Neuron (in vitro differentiated cells): ENCODE data around the gene ELL2.
"Not testable (repeated sequence)": the region's sequence is repeated elsewhere in the genome, so short reads cannot be mapped to it uniquely, and the experiment has no call there.

Experiments used
- H2AFZ ChIP-seq: one replicate; pipeline ENCODE4 v1.6.1; 2013; ENCODE audit warnings: low read depth, mild to moderate bottlenecking, inconsistent platforms, low read length, moderate library complexity
- H3K27me3 ChIP-seq: one replicate; pipeline ENCODE4 v1.6.1; 2013; ENCODE audit warnings: low read length; ENCODE audit not compliant: insufficient read depth
- H3K36me3 ChIP-seq: one replicate; pipeline ENCODE4 v1.6.1; 2013; ENCODE audit warnings: low read length; ENCODE audit not compliant: insufficient read depth
- H3K4me1 ChIP-seq: one replicate; pipeline ENCODE4 v1.6.1; 2013; ENCODE audit warnings: low read length; ENCODE audit not compliant: insufficient read depth
- H3K4me3 ChIP-seq: 2 replicates; pipeline ENCODE4 v1.5.1; 2013; ENCODE audit warnings: mild to moderate bottlenecking, low read length, moderate library complexity
- H3K9me3 ChIP-seq: one replicate; pipeline ENCODE4 v1.6.1; 2013; ENCODE audit warnings: low read length

ELL2 gene

GRCh38 chr5:95927927-95928723, 33.5 kb downstream of the ELL2 start:
- Histone ChIP-seq H3K27me3 (no peaks in the 10 kb centered on the region), H3K4me1 (peaks cover 18% of the 10 kb centered on the region), H3K36me3 (no peaks in the 10 kb centered on the region), H3K9me3 (no peaks in the 10 kb centered on the region), H3K4me3 (no peak overlapping the region), H2AFZ (no peak overlapping the region)

- not testable (repeated sequence) for H3K4me3 ChIP-seq, H2AFZ ChIP-seq, H3K27me3 ChIP-seq, H3K36me3 ChIP-seq, H3K9me3 ChIP-seq
- H3K4me1 ChIP-seq = peaks cover 18% of the 10 kb centered on the region
Observed at GRCh38 chr5:95927300-95927699, 34.4 kb downstream of the ELL2 start.

GRCh38 chr5:95925939-95926338, 35.7 kb downstream of the ELL2 start:
- H3K36me3 ChIP-seq = no peaks in the 10 kb centered on the region
- no peak overlapping the region for H3K4me3 ChIP-seq
- H3K27me3 ChIP-seq = no peaks in the 10 kb centered on the region
- H2AFZ ChIP-seq = no peak overlapping the region
- peaks cover 18% of the 10 kb centered on the region for H3K4me1 ChIP-seq
- no peaks in the 10 kb centered on the region for H3K9me3 ChIP-seq

GRCh38 chr5:95925378-95925744, 36.3 kb downstream of the ELL2 start:
- Histone ChIP-seq H3K9me3 (no peaks in the 10 kb centered on the region), H3K4me3 (no peak overlapping the region), H3K36me3 (no peaks in the 10 kb centered on the region), H2AFZ (no peak overlapping the region), H3K27me3 (no peaks in the 10 kb centered on the region), H3K4me1 (peaks cover 18% of the 10 kb centered on the region)

- no peaks in the 10 kb centered on the region for H3K9me3 ChIP-seq
- no peak overlapping the region for H2AFZ ChIP-seq
- H3K27me3 ChIP-seq = no peaks in the 10 kb centered on the region
- no peaks in the 10 kb centered on the region for H3K36me3 ChIP-seq
- peaks cover 18% of the 10 kb centered on the region for H3K4me1 ChIP-seq
- H3K4me3 ChIP-seq = no peak overlapping the region
Observed at GRCh38 chr5:95924720-95925377, 36.8 kb downstream of the ELL2 start.

GRCh38 chr5:95923918-95924544, 37.6 kb downstream of the ELL2 start:
- Histone ChIP-seq H3K4me1 (peaks cover 18% of the 10 kb centered on the region), H3K4me3 (no peak overlapping the region), H3K36me3 (no peaks in the 10 kb centered on the region), H2AFZ (no peak overlapping the region), H3K9me3 (no peaks in the 10 kb centered on the region), H3K27me3 (no peaks in the 10 kb centered on the region)

- no peaks in the 10 kb centered on the region for H3K36me3 ChIP-seq
Observed at GRCh38 chr5:95922798-95923197, 38.9 kb downstream of the ELL2 start.

GRCh38 chr5:95921501-95921900, 40.1 kb downstream of the ELL2 start:
- Histone ChIP-seq H3K4me3 (no peak overlapping the region), H3K4me1 (peaks cover 29% of the 10 kb centered on the region), H3K27me3 (no peaks in the 10 kb centered on the region), H3K36me3 (no peaks in the 10 kb centered on the region), H2AFZ (no peak overlapping the region), H3K9me3 (no peaks in the 10 kb centered on the region)

More at GRCh38 chr5:95922798-95923197, 38.9 kb downstream of the ELL2 start:
- Histone ChIP-seq H2AFZ (no peak overlapping the region), H3K9me3 (no peaks in the 10 kb centered on the region), H3K4me1 (peaks cover 18% of the 10 kb centered on the region), H3K4me3 (no peak overlapping the region), H3K27me3 (no peaks in the 10 kb centered on the region)

GRCh38 chr5:95920822-95921221, 40.8 kb downstream of the ELL2 start:
- H3K4me1 ChIP-seq = peaks cover 33% of the 10 kb centered on the region
- no peaks in the 10 kb centered on the region for H3K9me3 ChIP-seq
- H3K36me3 ChIP-seq = no peaks in the 10 kb centered on the region
- H2AFZ ChIP-seq = no peak overlapping the region
- H3K4me3 ChIP-seq = no peak overlapping the region
- H3K27me3 ChIP-seq = no peaks in the 10 kb centered on the region

- peaks cover 23% of the 10 kb centered on the region for H3K4me1 ChIP-seq
- no peak overlapping the region for H2AFZ ChIP-seq
- no peaks in the 10 kb centered on the region for H3K9me3 ChIP-seq
- no peaks in the 10 kb centered on the region for H3K36me3 ChIP-seq
- no peaks in the 10 kb centered on the region for H3K27me3 ChIP-seq
- H3K4me3 ChIP-seq = no peak overlapping the region
Observed at GRCh38 chr5:95919658-95920057, 42.0 kb downstream of the ELL2 start.

- no peak overlapping the region for H3K4me3 ChIP-seq
- H3K9me3 ChIP-seq = no peaks in the 10 kb centered on the region
- H3K36me3 ChIP-seq = no peaks in the 10 kb centered on the region
- peaks cover 15% of the 10 kb centered on the region for H3K4me1 ChIP-seq
- no peaks in the 10 kb centered on the region for H3K27me3 ChIP-seq
- H2AFZ ChIP-seq = no peak overlapping the region
Observed at GRCh38 chr5:95918421-95919006, 43.1 kb downstream of the ELL2 start.

- H3K36me3 ChIP-seq = peaks cover 2% of the 10 kb centered on the region
- no peaks in the 10 kb centered on the region for H3K27me3 ChIP-seq
- peaks cover 15% of the 10 kb centered on the region for H3K4me1 ChIP-seq
- no peaks in the 10 kb centered on the region for H3K9me3 ChIP-seq
- H2AFZ ChIP-seq = no peak overlapping the region
- H3K4me3 ChIP-seq = no peak overlapping the region
Observed at GRCh38 chr5:95917207-95917606, 44.4 kb downstream of the ELL2 start.

GRCh38 chr5:95916687-95917085, 45.0 kb downstream of the ELL2 start:
- Histone ChIP-seq H3K36me3 (peaks cover 2% of the 10 kb centered on the region), H3K4me3 (no peak overlapping the region), H3K9me3 (no peaks in the 10 kb centered on the region), H3K27me3 (no peaks in the 10 kb centered on the region), H2AFZ (no peak overlapping the region), H3K4me1 (peaks cover 15% of the 10 kb centered on the region)
